NCI-H2227 treated with DMSO at 0.1 percent for 48 hours (cell line): ENCODE results near the gene CTDSP2.
"Not testable (repeated sequence)": the region's sequence is repeated elsewhere in the genome, so short reads cannot be mapped to it uniquely, and the experiment has no call there.

Experiments used
- DNase-seq: peaks from one replicate; lab custom pipeline; 2025; lab: John Stamatoyannopoulos, UW

The CTDSP2 gene

DNA sequence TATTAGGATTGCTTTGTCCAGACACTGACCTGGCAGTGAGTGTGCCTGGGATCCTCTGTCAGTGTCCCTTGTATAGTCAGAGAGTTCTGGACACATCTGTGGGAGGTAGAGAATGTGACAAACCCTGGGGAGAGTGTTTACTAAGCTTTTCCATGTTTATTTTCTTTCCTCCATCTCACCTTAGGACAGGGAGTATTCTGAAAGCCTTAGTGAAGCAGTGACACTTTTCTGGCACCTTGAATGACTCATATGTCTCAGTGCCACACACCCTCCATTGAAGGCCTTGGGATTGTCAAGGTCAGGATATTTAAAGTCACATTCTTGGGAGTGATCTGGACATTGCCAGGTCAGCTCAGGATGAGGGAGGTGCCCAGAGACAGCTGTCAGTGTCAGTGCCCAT, 34.9 kb upstream of the CTDSP2 start:
- DNase-seq, result no peak

DNA sequence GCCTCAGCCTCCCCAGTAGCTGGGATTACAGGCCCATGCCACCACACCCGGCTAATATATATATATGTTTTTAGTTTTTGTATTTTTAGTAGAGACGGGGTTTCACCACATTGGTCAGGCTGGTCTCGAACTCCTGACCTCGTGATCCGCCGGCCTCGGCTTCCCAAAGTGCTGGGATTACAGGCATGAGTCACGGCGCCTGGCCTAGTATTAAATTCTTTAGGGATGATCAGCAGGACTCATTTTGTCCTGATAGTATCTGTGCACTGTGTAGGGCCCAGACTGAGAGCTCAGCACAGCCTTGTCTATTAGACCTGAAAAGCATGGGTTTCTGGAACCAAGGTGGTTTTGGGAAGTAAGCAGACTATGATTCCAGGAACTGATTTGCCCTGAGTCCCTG, 34.5 kb upstream of the CTDSP2 start:
- not testable (repeated sequence) for DNase-seq

DNA sequence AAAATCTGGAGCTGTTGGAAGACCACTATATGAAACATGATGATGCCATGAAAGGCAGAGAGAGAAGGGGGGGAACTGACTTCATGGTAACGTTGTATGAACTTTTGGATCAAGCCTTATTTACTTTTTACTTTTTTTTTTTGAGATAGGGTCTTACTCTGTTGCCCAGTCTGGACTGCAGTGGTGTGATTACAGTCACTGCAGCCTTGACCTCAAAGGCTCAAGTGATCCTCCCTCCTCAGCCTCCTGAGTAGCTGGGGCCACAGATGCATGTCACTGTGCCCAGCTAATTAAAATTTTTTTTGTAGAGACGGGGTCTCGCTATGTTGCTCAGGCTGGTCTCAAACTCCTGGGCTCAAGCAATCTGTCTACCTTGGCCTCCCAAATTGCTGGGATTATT, 31.3 kb upstream of the CTDSP2 start:
- no peak for DNase-seq

DNA sequence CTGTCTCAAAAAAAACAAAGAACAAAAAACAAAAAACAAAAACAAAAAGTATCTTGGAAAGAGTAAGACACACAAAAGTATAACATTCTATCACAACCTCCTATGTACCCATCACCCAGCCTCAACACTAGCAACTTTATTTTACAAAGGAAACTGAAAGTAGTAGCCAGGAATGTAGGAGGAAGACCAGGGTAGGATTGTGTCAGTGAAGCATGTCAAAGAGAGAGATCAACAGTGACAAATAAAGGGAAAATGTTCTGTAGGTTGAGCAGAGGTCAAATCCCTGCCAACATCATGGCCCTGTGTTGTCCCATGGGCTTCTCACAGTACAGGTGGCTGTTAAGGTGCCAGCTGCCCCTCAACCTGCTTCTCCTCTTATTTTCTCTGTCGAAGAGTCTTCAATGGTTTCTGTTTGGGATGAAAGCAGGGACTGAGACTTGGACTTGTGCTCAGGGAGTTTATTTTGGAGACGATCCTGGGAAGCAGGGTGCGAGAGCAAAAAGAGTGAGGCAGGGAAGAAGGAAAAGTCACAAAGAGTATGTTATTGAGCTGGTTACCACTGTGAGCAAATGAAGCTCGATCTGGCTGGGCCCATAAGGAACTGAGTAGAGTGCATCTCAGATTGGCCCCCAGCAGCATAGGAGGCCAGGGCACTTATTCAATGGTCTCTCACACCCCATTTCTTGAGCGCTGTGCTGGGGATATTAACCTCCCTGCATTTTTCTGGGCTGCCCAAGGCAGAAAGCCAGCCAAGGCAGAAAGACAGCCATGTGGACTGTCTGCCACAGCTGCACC, 29.4 kb upstream of the CTDSP2 start:
- no peak for DNase-seq

DNA sequence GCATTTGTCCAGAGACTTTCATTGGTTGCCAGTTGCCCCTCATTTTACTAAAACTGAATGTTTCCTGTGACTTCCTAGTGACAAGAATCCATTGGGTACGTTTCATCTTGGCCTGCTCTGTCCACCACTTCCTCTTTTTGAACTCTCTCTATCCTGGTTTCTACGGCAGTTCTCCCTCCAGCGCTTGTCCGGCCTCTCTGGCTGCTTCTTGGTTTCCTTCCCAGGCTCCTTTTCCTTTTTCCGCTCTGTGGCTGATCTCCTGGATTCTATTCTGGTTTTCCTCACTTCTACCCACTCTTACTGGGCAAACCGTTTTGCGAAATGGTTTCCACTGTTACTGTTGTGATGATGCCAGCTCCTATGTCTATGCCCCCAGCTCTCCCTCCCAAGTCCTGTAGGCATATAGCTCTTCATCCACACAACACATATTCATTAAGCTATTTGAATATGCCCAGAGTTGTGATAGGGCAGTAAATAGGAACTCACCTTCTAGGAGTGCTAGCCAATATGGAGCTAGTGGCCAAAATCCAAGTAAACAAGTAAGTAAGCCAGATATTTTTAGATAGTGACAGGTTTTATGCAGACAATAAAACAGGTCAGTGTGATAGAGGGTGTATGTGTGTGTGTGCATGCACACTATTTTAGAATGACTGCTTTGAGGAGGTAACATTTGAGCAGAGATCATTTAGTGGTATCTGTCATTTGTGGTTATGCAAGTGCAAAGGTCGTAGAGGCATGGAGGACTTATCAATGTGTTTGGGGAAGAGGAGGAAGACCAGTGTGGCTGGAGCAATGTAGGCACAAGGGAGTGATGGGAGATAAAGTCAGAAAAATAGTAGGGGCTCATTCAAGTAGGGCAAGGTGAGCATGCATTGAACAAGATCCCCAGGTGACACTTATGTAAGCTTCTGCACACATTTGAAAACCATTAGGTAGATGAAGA, 27.9 kb upstream of the CTDSP2 start:
- DNase-seq, result no peak

DNA sequence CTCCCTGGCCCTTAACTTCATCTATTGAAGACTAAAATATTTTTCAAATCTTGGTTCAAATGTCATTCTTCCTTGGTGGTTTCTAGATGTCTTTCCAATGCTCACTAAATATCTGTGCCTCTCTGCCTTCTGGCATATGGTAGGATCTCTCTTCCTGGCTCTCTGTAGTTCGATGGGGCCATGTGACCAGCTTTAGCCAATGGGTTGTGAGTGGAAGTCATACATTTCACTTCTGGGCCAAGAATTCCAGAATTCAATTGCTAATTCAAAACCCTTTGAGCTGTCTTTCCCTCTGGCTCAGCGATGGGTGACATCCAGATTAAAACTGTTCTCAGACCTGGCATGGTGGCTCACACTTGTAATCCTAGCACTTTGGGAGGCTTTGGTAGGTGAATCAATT, 25.8 kb upstream of the CTDSP2 start:
- no peak for DNase-seq

DNA sequence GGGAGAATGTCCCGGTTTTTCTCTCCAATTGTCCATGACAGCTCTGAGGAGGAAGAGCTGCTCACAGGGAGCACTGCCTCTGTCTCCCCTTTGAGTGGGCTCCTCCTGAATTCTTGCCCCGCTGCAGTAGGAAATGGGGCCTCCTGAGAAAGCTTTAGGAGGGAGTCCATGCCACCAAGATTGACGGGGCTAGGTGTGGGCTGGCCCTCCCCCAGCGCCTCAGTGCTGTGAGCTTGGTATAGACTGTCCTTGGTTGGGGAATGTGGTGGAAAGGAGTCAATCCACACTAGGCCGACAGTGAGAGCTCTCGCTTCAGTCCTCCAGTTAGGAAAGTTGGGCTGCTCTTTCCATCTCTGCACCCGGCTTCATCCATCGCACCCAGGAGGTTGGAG, 23.4 kb upstream of the CTDSP2 start:
- no peak for DNase-seq

DNA sequence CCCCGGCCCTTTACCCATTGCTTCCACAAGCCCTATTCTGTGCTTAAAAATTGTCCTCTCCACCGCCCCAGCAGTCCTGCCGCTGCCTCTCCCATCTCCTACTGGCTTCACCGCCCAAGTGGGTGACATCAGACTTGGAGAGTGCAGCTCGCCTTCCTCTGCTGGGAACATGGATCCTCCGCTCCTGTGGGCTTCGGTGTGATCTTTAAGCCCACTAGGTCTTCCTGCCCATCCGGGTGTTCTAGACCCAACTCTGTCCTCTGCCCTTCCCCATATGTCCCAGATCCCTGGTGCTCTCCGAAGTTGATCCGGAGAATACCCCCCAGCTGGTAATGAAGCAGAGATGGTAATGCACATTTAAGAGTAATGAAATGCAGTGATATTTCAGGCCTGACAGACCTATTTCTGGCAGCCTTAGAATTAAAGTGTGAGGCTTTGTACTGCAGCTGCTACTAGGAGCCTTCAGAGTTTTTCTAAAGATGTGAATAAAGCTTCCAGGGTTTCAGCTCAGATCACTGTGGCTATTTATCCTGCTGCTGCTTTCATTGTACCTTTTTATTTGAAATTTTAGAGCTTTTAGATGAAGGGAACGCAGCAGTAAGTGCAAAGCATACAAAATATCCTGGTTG, 22.9 kb upstream of the CTDSP2 start:
- no peak for DNase-seq

DNA sequence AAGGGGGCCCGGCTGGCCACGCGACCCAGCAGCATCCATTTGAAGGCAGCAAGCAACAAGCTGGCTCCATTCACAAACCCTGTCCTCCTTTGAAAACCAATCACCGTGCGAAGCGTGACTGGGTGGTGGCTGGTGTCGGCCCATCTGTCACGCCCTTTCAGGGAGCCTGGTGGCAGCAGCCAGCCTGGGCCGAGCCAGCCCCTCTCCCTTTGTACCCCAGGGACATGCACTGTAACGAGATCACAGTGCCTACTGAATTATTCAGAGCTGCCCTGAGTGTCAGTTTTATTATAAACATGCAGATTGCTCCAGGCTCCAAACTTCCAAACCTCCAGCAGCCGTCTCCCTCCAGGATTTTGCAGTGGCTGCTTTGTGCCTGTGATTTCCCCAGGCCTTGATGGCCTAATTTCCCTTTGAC, 22.3 kb upstream of the CTDSP2 start:
- DNase-seq, result no peak

DNA sequence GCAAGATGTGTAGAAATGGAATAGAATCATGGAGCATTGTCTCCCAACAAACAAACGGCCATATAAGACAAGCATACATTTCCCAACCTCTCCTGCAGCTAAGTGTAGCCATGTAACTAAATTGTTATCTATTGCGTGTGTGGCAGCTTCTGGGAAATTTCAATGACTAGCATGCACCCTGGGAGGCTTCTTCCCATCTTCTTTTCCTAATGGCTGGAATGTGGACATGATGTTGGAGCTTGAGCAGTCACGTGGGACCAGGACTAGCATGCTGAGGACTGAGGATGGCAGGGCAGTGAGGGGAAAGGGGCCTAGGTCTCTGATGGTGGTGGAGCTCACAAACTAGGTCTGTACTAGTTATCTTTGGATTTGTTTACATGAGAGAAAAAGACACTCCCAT, 21.7 kb upstream of the CTDSP2 start:
- DNase-seq, result no peak

DNA sequence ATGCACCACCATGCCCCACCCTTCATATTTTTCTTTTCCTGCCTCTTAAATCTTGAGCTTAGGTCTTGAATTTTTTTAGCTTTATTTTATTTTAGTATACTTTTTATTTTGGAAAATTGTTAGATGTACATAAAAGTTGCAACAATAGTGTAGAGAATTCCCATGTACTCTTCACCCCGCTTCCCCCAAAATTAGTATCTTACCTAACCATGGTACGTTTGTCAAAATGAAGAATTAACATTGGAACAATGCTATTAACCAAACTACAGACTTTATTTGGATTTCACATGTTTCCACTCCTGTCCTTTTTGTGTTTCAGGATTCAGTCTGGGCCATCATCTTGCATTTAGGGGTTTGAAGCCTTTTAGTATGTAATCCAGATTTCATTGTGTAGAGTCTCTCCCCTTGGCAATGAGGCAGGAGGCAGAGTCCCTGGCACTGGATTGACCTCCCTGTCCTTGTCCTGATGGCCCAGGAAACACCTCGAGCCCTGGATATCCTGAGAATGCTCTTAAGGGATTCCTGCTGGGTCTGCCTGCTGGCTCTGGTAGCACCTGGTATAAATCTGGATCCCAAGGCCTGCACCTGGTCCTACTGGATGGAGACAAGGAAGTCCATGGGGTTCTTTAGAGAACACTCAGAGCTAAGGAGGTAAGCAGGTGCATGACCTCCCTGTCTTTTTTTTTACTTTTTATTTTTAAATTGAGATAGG, 19.9 kb upstream of the CTDSP2 start:
- DNase-seq, result no peak

DNA sequence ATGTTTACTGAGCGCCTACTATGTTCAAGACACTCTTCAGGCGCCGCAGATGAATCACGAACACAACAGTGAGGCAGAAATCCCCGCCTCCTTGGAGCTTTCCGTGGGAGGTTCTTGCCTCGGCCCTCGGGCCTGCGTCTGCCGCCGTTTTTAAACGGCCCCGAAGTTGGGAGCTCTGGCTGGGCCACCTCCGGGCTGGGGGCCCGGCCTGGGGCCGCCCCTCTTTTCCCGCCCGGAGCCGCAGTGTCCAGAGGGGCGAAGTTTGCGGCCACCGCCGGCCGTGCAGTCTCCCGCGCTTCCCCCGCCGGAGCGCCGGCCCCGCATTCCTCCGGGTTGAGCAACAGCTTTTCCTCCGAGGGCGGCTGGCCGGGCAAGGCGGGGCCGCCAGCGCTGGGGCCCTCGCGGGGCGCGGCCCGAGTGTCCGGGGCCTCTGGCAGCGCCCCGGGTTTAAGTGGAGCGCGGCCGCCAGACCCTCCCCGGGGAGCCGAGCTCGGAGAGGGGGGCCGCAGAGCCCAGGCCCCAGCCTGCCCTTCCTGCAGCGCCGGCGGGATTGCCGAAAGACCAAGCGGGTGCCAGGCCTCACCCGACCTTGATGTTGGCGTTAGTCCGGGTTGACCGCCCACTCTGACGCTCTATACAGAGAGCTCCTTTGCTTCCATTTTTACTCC, 18.7 kb upstream of the CTDSP2 start:
- DNase-seq, result peak; percentile 49

DNA sequence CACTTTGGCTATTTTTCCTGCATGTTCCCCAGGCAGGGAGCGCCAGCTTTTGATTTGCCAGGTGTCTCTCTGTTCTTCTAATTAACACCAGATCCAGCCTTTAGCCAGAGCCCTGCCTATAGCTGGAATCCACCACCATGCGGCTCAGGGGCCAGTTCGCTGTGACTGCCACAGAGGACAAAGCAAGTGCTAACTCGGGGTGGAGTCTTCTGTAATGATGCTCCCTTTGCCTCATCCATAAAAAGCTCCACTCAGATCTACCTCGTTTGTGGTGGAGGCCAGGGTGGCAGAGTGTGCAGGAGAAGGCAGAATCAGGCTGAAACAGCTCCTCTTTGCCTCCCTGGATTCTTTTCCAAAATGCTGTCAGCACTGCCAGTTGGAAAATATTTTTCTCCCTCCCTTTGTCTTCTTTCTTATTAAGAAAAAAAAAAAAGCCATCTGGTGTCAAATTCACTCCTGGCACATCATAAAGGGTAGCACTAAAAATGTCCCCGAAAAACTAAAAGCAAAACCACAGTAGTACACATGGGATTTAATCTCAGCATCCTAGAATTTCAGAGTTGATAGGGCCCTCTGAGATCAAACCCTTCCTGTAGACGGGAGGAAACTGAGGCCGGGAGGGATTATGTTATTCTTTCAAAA, 18.0 kb upstream of the CTDSP2 start:
- peak; percentile 14 for DNase-seq

DNA sequence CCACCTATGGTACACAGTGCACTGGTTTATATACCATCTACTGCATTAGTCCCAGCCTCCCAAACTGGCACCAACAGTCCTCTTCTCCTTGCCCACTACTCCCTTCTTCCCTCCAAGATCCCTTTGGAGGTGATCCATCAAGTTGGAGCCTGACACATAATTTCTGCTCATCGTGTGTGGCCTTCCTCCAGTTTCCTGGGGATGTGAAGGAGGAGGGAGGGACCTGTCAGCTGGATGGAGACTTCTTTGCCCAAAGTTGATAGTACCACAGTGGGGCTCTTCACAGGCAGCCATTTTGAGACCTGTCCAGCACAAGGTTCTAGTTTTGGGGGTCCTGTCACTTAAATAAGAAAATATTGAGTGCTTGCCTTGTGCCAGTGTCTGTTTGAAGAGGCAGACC, 17.1 kb upstream of the CTDSP2 start:
- DNase-seq, result no peak

DNA sequence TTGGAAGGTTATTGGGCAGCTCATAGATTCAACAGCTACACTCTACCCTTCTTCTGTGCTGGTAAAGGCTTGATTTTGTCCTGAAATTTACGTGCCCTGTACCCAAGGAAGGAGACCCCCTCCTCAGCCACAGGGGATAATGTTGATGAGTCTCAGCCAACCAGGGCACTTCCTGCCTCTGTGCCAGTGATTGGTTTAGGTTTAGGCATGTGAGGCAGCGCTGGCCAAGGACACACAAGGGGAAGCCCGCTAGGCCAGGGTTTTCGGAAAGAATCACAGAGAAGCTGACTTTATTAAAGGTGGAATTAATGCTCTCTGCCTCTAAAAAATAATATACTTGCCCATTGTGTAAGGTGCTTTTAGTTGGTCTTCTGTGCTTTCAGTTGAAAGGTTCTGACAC, 15.4 kb upstream of the CTDSP2 start:
- DNase-seq, result no peak

DNA sequence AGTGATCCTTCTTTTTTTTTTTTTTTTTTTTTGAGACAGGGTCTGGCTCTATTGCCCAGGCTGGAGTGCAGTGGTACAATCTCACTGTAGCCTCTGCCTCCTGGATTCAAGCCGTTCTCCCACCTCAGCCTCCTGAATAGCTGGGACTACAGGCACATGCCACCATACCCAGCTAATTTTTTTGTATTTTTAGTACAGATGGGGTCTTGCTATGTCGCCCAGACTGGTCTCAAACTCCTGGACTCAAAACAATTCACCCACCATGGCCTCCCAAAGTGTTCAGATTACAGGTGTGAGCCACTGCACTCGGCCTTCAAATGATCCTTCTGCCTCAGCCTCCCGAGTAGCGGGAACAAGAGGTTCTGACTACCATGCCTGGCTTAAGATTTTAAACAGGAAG, 14.4 kb upstream of the CTDSP2 start:
- not testable (repeated sequence) for DNase-seq

DNA sequence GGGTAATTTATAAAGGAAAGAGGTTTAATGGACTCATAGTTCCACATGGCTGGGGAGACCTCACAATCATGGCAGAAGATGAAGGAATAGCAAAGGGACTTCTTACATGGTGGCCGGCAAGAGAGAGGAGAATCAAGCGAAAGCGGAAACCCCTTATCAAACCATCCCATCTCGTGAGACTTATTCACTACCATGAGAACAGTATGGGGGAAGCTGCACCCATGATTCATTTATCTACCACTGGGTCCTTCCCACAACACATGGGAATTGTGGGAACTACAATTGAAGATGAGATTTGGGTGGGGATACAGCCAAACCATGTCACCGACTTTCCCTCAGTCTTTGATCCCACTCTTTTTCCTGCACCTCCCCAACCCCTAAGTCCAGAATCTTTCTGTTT, 12.6 kb upstream of the CTDSP2 start:
- DNase-seq, result no peak

DNA sequence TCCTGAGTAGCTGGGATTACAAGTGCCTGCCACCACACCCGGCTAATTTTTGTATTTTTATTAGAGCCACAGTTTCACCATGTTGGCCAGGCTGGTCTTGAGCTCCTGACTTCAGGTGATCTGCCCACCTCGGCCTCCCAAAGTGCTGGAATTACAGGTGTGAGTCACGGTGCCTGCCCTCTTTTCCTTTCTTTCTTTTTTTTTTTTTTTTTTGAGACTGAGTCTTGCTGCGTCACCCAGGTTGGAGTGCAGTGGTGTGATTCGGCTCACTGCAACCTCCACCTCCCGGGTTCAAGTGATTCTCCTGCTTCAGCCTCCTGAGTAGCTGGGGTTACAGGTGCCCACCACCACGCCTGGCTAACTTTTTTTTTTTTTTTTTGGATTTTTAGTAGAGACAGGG, 11.6 kb upstream of the CTDSP2 start:
- not testable (repeated sequence) for DNase-seq

DNA sequence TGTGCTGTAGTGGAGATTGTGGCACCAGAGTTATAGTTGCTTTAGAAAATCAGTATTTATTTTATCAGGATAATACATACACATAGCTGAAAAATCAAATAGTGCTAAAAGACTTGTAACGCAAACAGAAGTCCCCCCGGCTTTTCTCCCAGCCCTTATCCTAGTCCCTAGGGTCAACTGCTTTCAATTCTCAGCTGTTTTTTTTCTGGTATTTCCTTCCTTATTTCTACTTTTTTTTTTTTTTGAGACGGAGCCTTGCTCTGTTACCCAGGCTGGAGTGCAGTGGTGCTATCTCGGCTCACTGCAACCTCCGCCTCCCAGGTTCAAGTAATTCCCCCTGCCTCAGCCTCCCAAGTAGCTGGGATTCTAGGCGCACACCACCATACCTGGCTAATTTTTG, 8.4 kb upstream of the CTDSP2 start:
- DNase-seq, result no peak

DNA sequence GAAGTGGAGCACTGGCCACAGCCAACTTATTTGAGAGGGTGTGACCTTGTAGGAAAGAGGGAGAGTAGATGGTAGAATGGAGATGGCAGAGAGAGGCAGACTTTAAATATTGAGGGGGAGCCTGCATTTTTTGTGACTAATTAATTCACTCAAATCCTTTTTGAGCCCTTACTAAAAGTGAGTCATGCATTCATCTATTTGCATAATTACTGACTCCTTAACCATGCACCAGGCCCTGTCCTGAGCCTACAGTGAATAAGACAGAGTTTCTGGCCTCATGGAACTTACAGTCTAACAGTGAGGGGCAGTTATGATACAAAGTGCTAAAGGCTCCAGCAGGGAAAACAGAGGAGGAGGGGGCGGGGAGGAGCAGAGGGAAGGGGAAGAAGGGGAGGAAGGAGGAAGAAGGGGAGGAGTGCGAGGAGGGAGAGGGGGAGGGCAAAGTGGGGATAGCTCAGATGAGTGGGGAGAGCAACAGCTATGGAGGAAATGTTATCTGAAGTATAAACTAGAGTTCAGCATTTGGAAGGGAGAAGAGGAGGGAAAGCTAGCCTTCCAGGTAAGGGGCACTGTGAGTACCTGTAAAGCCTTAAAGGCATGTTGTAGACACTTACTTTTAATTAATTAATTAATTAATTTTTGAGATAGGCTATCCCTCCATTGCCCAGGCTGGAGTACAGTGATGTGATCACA, 7.5 kb upstream of the CTDSP2 start:
- no peak for DNase-seq
